Esophagus muscularis mucosa (tissue), 4 donors: ENCODE data around the gene UVSSA.

Experiments
- EP300 ChIP-seq: sonication (generic); formaldehyde crosslinking; IDR thresholded peaks from one replicate; pipeline ENCODE4 v1.6.1; 2017; ENCODE audit warnings: antibody characterized with exemption
- POLR2A ChIP-seq: fragments of 450-650 bp; IDR thresholded peaks from one replicate; pipeline ENCODE4 v1.6.1; 2017; ENCODE audit warnings: antibody characterized with exemption, moderate library complexity, mild to moderate bottlenecking, low read depth
- TF ChIP-seq, protein P1 (sequence below), 3 experiments: fragments of 200-600 bp in 2 of 3; fragments of 450-650 bp in 1 of 3; sonication (generic) in 2 of 3; IDR thresholded peaks; one replicate each; pipeline ENCODE4 v1.5.1; 2017 to 2019; ENCODE audit warnings: antibody characterized with exemption in 3 of 3, mild to moderate bottlenecking in 2 of 3, moderate library complexity in 1 of 3

- TF ChIP-seq EP300 (no peak), POLR2A (no peak)
- TF ChIP-seq, protein P1, sequence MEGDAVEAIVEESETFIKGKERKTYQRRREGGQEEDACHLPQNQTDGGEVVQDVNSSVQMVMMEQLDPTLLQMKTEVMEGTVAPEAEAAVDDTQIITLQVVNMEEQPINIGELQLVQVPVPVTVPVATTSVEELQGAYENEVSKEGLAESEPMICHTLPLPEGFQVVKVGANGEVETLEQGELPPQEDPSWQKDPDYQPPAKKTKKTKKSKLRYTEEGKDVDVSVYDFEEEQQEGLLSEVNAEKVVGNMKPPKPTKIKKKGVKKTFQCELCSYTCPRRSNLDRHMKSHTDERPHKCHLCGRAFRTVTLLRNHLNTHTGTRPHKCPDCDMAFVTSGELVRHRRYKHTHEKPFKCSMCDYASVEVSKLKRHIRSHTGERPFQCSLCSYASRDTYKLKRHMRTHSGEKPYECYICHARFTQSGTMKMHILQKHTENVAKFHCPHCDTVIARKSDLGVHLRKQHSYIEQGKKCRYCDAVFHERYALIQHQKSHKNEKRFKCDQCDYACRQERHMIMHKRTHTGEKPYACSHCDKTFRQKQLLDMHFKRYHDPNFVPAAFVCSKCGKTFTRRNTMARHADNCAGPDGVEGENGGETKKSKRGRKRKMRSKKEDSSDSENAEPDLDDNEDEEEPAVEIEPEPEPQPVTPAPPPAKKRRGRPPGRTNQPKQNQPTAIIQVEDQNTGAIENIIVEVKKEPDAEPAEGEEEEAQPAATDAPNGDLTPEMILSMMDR (IDR thresholded peaks at IDR 0.05): no peak
These were observed 64.7 kb downstream of the UVSSA start for GRCh38 chr4:1411436-1412375.
